ENCODE results near the gene CHTF18. TPM values are rescaled to one million over a fixed set of nuclear protein-coding genes. Genes with fewer than 3 reads are reported as not detected.
"Not testable (repeated sequence)": the region's sequence is repeated elsewhere in the genome, so short reads cannot be mapped to it uniquely, and the experiment has no call there.

CHTF18 gene
- total and polyA plus RNA-seq, 8 donors = 18.8 to 35.5 (median 24.4) TPM

GRCh38 chr16:817001-817906 is 28.8 kb downstream of the CHTF18 start:
- intact Hi-C loops (cut with DNase I) = loop anchor here in 1 of 2 donors (5.0 kb wide), 1 partner anchor 240 kb away; no protein-coding TSS in a partner anchor
- H3K4me1 ChIP-seq = peaks cover 7 to 9% of the 10 kb centered on the region in 2 donors
- H3K4me3 ChIP-seq = no peak overlapping the region
- DNase-seq (no peak), ATAC-seq (no peak)
- H3K27me3 ChIP-seq = peaks cover 19 to 98% of the 10 kb centered on the region in 2 donors
- no peak for TF ChIP-seq CTCF (IDR thresholded peaks at IDR 0.05)
- no peak overlapping the region for H3K27ac ChIP-seq
- no peaks in the 10 kb centered on the region for H3K36me3 ChIP-seq
- H3K9me3 ChIP-seq = no peaks in the 10 kb centered on the region

- no peak for DNase-seq
- intact Hi-C loops (cut with DNase I) = loop anchor here in 1 of 2 donors (5.0 kb wide), 1 partner anchor 239 kb away; no protein-coding TSS in a partner anchor
- H3K27me3 ChIP-seq = peaks cover 16 to 98% of the 10 kb centered on the region in 2 donors
- H3K27ac ChIP-seq = no peak overlapping the region
- ATAC-seq = no peak
- no peaks in the 10 kb centered on the region for H3K36me3 ChIP-seq
- H3K4me1 ChIP-seq = peaks cover 7 to 8% of the 10 kb centered on the region in 2 donors
- no peaks in the 10 kb centered on the region for H3K9me3 ChIP-seq
- no peak overlapping the region for H3K4me3 ChIP-seq
- no peak for TF ChIP-seq CTCF (IDR thresholded peaks at IDR 0.05)
These were observed 29.7 kb downstream of the CHTF18 start for GRCh38 chr16:818132-818531.

- Histone ChIP-seq H3K4me3 (no peak overlapping the region), H3K4me1 (peaks cover 3 to 4% of the 10 kb centered on the region in 2 donors), H3K36me3 (no peaks in the 10 kb centered on the region), H3K9me3 (no peaks in the 10 kb centered on the region), H3K27ac (no peak overlapping the region), H3K27me3 (peaks cover 12 to 95% of the 10 kb centered on the region in 2 donors)
- intact Hi-C loops (cut with DNase I) = loop anchor here in 1 of 2 donors (5.0 kb wide), 1 partner anchor 239 kb away; no protein-coding TSS in a partner anchor
- DNase-seq = no peak
- TF ChIP-seq CTCF (IDR thresholded peaks at IDR 0.05) = no peak
- ATAC-seq = no peak
These were observed 30.2 kb downstream of the CHTF18 start for GRCh38 chr16:818592-818991.

GRCh38 chr16:819336-820043 is 31.1 kb downstream of the CHTF18 start:
- Histone ChIP-seq H3K4me1 (no peaks in the 10 kb centered on the region), H3K36me3 (no peaks in the 10 kb centered on the region), H3K4me3 (no peak overlapping the region), H3K9me3 (no peaks in the 10 kb centered on the region), H3K27ac (no peak overlapping the region), H3K27me3 (peaks cover 3 to 95% of the 10 kb centered on the region in 2 donors)
- ATAC-seq (no peak), DNase-seq (no peak)
- no peak for TF ChIP-seq CTCF (IDR thresholded peaks at IDR 0.05)
- intact Hi-C loops (cut with DNase I) = loop anchor here in 1 of 2 donors (5.0 kb wide), 1 partner anchor 238 kb away; no protein-coding TSS in a partner anchor

GRCh38 chr16:820044-820408 is 31.6 kb downstream of the CHTF18 start:
- intact Hi-C loops (cut with DNase I); H3K9me3 ChIP-seq; H3K27ac ChIP-seq; H3K36me3 ChIP-seq; H3K4me3 ChIP-seq; ATAC-seq; H3K4me1 ChIP-seq; DNase-seq: not testable (repeated sequence)
- H3K27me3 ChIP-seq = peaks cover 0 to 95% of the 10 kb centered on the region in 2 donors
